ENCODE results near the gene SUCLG2. TPM values are rescaled to one million over a fixed set of nuclear protein-coding genes. Genes with fewer than 3 reads are reported as not detected.

SUCLG2 gene
- total RNA-seq, 1 donor from 2014 or later: 38.9 TPM

DNA sequence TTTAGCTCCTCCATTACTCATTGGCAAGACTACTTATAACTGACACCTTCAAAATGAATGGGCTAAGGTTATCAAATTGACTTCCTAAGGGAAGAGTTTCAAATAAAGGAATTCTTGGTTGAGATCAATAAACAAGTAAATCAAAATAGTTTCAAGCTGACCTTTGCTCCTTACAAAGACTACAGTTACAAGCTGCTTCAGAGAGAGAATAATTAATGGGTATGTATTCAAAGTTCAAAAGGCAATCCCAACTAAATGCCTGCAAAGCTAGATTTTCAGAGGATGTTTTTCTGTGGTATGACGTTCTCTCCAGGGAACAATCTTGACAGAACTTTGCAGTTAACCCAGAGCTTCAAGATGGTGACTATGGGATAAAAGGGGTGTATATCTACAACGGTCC is 153.7 kb downstream of the SUCLG2 start:
- ATAC-seq: no peak

DNA sequence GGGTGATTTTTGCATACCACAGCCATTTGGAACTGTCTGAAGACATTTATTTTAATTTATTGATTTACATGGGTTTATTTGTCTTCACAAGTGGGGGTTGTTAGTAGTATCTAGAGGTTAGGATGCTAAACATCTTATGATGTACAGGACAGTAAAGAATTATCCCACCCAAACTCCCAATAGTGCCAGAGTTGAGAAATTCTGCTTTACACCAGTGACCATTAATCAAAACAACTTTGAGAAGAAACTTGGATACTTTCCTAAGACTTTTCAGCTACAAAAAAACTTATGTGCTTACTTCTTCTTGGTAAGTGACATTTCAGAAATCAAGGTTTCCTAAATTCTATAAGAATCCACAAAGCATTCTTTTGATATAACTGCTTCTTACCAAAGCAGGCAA is 156.7 kb downstream of the SUCLG2 start:
- ATAC-seq: no peak

DNA sequence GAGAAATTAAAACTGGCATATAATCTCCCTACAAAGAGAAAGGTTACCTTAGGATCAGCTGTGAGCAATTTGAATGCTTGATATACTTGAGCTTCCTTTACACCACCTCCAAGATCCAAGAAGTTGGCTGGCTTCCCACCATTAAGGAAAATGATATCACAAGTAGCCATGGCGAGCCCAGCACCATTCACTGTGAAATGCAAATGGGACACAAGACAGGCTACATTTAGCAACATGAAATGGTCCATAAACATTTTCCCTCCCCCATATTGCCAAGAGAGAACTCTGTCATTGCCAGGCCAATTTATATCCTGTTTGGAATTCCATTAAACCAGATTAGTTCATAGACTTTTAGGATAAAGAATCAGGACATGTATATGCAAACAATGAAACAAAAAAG is 158.7 kb downstream of the SUCLG2 start:
- no peak for ATAC-seq

DNA sequence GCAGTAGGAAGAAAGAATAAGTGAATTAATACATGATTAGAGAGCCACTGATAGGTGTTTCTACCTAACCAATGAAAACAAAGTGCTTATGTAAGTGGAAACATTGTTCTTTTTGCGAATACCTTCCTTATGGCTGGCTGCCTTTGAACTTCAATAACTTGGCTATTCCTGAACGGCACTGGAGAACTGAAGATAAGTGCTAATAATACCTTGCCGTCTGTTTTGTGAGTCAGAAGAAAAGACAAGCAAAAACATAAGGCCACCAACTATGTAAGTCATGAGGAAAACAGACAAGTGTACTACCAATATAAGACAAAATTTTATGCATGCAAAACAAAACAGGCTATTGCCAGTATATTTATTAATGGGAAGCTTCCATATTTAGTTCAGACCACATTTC is 160.6 kb downstream of the SUCLG2 start:
- no peak for ATAC-seq

DNA sequence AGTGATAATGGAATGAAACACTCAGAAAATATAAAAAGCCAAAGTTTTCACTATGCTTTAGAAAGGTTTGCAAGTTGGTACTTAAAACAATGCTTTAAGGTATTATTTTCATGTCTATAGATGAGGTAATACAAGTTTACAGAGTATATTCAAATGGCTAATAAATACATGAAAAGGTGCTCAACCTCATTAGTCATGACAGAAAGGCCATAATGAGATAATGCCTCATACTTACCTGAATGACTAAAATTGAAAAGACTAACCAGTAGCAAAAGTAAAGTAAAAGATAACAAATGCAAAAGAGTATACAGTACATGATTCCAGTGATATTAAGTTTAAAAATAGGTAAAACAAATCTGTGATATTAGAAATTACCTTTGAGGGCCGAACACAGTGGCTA is 163.8 kb downstream of the SUCLG2 start:
- ATAC-seq: no peak

DNA sequence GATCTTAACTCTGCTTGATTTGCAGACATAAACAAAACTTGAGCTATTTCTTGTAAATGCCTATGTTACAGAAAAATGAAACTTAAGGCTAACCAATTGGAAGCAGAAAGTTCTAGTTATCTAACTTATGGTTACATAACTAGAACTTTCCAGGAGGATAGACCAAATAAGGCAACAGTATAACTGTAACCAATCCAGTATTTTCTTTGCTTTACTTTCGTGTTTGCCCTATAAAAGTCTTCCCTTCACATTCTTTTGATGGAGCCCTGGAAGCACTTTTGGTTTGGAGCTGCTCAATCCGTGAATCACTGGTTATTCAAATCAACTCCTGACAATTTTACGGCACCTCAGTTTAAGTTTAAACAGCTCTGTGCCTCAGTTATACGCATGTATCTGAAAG is 164.6 kb downstream of the SUCLG2 start:
- no peak for ATAC-seq

DNA sequence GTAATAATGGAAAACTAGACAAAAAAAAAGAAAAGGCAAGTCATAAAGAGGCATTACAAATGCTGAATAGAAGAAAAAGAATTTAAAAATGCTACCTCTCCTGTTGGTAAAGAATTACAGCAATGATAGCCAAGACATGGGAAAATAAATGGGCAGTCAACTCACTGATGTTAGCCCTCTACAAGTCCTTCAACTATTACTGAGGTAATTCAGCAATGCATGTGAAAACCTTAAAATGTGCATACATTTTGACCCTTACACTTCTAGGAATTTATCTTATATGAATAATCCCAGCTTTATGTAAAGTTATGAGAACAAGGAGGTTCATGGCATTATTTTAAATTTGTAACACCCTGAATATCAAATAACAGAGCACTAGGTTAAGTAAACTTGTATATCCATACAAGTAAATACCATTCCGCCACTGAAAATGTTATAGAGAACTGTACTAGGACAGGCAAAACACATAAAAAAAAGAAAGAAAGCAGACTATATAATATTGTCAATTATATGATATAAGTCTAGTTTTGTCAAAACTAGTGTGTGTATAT is 166.8 kb downstream of the SUCLG2 start:
- no peak for ATAC-seq

DNA sequence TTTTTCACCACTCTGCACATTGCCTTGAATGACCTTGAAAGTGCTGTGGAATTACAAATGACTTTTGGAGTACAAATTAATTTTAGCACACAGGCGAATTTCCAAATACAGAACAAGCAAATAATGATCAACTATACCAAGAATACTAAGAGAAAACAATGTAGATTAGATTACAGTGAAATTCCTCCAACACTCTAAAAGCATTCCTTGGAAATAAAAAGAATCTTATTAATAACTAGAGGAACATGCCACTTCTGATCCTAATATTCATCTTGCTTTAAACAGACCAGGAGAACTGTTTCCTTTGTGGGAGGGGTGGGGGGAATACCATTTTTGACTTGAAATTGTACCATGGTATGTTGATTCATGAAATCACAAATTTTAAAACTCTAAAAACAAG is 167.5 kb downstream of the SUCLG2 start:
- ATAC-seq: no peak

DNA sequence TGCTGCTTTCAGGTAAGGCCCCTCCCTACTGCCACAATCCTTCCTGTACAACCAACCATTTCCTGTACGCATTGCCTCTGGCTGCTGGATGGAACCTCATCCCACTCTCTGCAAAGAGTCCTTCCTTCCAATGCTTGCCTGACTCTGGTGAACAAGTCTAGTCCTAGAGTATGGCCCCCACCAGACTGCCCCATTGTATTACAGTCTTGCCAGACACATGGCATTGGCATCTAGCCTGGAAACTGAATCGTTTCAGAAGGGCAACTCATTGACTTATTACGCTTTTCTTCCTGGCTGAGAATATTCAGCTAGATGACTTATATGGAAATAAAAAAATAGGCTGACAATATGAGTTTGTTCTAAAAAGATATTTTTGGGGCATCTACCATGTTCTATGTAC is 170.3 kb downstream of the SUCLG2 start:
- ATAC-seq: no peak

DNA sequence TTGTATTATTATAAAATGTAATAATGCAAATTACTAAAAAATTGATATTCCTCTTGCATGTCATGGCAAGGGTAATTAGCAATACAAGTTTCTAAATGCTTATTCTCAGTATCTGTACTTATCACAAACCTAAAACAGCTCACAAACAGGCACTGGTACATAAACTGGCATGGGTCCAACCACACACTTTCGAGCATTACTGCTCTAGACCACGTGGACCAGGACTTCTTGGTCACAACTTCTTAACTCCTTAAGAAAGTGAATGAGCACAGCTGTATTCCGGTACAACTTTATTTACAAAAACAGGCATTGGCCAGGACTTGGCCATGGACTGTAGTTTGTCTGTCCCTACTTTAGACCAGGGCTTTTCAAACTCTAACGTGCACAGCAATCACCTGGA is 173.3 kb downstream of the SUCLG2 start:
- no peak for ATAC-seq

DNA sequence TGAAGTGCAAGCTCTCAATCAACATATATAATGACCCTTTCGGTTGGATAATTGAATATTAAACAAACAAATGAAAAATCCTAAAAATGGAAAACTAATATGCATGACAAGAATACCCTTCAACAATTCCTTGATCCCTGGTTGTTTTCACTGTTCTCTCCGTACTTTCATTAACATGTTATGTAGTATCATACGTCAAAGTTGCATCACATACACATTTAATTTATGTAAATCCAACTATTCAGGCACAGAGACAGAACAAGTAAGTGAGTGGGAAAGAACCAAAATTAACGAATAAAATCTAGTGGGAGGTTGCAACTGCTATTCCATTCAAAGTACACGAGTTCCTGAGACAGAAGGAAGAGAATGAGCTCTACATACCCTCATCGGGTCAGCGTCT is 176.0 kb downstream of the SUCLG2 start:
- ATAC-seq: no peak

DNA sequence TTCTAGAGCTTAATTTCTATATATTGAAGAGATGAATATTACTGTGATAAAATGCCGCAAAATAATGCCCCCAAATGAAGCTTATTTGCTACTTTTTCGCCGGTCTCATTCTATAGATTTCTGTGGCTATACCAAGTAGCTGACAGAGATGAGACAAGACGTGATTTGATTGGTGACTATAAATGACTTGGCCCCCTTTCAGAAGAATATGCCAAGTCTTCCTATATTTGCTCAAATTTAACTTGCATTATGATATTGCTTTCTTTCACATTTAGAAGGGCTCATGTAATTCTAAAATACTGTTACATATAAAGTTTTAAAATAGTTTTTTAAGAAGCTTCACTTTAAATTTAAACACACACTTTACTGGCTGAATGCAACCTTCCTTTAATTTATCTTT is 180.1 kb downstream of the SUCLG2 start:
- no peak for ATAC-seq

DNA sequence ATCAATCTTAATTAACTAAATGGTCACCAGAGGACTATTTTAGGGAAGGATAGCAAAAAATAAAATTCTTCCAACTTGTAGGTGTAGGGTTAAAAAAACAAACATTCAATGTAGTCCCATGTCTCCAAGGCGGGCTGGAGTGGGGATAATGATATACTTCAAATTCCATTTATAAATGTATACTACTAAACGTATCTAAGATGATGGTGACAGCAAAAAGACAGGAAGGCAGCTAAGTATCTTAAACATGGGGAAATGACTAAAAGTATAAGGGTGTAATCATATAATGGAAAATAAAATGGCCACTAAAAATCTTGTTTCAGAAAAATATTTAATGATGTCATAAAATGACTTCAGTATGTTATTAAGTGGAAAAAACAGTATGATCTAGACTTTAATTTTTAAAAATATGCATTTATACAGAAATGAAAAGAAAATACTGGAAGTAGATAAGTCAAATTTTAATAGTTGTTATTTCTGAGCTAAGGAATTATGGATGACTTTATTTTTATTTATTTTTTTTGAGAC is 181.7 kb downstream of the SUCLG2 start:
- no peak for ATAC-seq

DNA sequence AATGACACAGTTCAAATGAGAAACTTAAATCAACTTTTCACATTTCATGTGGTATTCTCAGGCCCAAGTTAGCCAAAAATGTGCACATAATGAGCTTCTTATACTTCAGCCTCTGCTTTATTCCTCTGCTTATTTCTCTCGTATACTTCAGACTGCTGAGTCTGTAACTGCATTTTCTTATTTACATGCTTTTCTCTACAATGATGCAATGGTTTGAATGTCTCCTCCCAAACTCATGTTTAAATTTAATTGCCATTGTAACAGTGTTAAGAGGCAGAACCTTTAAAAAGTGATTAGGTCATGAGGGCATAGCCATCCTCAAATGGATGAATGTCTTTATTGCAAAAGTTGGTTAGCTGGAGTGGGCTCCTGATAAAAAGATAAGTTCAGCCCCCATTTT is 184.2 kb downstream of the SUCLG2 start:
- ATAC-seq: no peak

DNA sequence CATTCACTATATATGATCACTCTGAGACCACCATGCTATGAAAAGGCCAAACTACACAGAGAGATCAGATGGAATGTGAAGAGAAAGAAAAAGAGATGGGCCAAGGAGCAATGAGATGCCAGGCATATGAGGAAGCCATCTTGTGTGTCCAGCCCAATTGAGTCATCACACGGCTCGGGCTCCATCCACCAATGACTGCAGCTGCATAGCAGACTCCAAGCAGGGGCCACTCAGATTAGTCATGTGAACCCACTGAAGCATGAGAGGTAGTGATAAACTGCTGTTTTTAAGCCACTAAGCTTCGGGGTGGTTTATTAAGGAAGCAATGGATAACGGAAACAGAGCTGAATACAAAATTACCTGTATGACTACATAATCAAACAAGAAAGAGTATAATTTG is 185.9 kb downstream of the SUCLG2 start:
- no peak for ATAC-seq

DNA sequence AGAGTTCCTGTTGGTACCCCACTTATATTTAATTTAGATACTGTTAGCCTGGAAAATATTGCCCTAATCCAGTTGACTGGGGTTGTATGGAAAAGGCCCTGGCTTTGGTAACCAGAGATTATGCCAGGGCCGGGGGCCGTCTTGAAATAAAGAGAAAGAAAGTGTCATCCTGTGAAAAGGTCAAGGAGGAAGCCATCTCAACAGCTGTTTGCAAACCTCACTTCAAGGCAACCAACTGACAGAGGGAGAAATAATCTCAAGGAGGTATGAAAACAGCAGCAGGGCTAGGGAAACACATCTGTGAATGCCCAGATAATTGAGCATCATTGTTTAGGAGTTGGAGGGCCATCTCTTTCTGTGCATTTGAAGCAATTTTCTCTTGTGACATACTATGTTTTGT is 190.8 kb downstream of the SUCLG2 start:
- ATAC-seq: no peak

DNA sequence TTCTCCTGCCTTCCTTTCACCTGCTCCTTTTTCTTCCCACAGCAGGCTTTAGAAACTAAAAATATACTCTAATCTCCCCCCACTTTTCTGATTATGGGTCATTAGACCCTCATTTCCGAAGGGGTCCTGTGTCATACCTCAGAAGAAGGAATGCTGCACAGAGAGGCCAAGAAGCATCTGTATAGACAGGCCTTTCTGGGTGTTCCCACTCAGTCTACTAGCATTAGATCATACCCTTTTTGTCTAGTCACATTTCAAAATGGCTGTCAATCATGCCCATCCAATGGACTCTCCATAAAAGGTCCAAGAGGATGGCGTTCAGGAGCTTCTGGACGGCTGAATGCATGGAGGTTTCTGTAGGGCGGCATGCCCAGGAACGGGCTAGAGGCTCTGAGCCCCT is 192.2 kb downstream of the SUCLG2 start:
- no peak for ATAC-seq

DNA sequence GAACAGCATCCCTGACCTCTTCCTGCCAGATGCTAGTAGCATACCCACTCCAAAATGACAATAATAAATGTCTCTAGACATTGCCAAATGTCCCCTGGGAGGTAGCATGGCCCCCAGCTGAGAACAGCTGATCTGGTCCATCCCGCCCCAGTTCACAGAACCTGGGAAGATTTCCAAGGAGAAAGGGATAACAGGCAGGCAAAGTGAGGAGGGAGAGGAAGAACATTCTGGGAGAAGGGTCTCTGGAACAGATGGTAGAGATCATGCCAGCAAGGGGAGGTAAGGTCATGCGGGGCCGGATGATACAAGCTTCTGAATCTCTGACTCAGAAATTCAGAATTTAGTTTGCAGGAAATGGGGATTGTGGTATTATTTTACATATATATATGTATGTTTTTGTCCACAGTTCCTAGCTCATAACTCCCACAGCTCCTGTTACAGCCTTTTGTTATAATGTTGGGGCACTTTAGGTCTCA is 192.7 kb downstream of the SUCLG2 start:
- no peak for ATAC-seq

DNA sequence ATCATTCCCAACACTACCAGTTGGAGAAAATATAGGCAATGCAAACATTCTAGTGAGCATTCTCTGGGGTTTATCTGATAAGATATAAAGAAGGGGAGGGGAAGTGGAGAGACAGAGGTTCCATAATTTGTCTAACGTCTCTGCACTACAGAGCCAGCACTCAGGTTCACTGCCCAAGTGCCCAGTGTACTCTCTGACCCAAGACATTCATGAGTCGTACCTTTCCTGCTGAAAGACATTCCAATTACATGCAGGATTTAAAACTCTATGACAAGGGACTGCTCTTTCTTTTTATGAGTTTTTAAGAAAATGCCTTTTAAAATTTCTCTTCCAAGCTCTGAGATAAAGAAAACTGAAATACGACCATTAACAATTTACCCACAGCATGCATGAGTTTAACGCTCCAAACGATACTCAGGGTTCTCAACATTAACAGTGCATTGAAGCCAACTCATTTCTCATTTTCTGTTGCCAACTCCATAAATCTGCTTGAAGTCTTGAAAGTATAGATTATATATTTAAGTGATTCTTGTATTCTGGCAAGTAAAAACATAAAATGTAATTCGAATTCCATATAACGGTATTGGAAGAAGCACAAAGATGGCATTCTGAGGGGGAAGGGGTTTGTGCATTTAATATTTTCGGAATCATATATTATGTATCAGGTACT is 193.4 kb downstream of the SUCLG2 start:
- no peak for ATAC-seq

DNA sequence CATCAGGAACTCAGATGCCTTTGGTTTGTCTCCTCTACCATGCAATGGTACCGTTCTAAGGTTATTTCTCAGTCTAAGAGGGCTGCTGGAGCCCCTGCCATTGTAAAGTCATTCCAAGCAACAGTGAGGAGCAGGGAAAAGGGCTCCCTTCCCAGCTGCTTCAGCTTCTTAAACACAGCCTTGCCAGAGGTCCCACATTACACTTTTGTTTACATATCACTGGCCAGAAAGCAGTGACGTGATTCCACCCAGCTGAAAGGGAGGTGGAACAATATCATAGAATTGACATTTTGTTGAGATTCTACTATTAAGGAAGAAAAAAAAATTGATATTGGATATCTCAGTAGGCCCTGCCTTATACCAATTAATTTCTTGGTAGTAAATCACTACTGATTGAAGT is 194.6 kb downstream of the SUCLG2 start:
- ATAC-seq: no peak

DNA sequence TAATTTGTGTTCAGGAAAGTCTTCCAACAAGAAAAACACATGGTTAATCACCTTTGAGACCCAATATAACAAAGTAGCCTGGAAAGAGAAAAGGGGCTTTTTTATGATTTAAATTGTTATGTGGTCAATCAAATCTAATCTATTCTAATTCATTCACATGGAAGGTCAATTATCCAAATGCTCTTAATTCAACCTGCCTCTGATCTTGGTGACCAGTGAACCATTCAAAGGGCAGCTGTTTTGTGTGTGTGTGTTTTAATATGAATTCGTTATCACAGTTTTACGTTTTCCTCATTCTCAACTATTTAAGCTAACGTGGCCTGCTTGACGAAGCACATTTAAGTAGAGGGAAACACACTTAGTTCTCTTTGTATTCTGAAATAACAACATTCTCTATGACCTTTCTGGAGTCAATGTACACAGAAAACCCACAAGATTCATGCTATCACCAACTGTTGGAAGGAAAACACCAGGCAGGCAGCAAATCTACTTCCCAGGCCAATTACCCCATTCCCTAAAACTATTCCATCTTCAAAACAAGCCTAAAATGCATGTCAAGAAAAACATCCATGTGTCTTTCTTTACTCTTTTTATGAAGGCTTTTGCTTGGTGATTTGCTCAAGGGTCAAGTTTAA is 195.4 kb downstream of the SUCLG2 start:
- ATAC-seq: no peak

DNA sequence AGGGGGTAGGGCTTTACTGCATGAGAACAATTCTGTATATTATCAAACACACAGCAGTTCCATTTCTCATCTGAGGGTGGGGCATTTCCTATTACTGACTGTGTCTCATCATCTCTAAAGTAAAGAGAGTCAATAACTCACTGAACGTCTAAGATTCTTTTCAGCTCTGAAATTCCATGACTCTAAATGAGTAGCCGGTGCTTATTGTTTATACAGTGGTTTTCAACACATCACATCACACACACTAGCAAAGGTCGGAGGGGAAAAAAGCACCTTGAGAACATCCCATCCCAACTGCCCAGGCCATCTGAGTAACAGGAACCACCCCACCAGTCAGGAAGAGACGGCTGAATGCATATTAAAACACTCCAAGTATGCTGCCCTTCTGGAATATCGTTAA is 196.0 kb downstream of the SUCLG2 start:
- ATAC-seq: no peak

DNA sequence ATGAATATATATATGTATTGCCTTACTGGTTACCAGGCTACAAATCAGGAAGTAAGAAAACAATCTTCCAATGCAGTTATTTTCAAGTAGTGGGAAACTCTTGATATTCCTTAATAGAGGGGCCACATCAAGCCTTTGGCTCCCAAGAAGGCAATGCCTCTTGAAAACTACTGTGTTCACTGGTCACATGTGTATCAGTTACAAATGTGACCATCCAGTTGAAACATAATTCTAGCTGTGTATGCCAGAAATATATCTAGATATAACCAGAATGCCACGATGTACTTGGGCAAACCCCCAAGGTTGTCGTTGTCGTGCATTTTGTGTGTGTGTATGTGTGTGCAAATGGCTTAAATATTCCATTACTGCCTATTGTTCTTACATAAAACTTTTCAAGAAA is 200.8 kb downstream of the SUCLG2 start:
- no peak for ATAC-seq

DNA sequence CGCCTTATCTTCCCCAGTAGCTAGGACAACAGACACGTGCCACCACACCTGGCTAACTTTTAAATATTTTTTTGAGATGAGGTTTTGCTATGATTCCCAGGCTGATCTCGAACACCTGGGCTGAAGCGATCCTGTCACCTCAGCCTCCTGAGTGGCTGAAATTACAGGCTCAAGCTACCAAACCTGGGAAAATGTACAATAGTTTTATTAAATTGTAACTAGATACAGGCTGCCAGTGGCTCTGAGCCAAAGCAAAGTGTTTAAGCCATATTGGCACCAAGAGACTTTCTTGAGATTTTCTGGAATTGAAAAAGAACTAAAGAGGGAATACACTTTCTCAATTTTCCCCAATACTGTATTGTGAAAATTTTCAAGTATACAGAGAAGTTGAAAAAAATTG is 204.3 kb downstream of the SUCLG2 start:
- no peak for ATAC-seq

Data from esophagus mucosa (tissue), 1 donor.